IPS DF 4.7 (cell line): ENCODE measurements around the gene CLSTN2.

Source experiments
- DNase-seq: peaks from one replicate; pipeline ENCODE4 v3.0.0-alpha.2; 2013; ENCODE audit warnings: low spot score; ENCODE audit errors: extremely low read depth

Gene CLSTN2

DNA sequence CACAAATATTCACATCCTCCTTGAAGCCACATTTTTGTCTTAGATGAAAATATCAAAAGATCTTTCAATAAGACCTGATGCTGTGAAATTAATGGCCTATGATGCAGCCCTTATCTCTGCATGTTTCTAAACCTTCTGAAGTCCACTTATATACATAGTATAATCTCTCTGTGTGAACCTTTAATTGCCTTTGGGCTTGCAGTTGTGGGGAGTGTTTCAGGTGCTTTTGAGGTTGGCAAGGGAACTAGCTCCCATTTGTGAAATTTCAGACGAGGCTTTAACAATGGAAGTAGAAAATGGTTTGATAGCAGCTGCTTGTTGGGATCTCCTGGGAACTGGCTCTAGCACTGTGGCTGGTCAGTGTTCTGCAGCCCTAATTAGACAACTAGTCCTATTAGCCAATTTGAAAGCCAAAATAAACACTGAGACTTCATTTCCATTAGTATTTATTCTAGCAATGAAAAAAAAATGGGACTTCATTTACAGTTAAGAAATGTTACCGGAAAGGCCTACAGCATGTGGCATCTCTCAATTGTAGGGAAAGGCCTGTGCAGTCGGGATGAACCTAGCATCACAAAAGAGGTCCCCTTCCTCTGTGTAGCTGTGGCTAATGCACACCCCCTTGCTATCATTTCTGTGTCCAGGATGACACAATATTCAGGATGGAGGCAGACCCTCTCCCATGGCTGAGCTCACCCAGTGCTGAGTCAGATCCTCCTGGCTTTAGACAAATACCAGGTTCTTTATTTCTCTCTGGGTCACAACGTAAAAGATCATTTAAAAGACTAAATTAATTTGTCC lies 602.1 kb downstream of the CLSTN2 start:
- no peak for DNase-seq

DNA sequence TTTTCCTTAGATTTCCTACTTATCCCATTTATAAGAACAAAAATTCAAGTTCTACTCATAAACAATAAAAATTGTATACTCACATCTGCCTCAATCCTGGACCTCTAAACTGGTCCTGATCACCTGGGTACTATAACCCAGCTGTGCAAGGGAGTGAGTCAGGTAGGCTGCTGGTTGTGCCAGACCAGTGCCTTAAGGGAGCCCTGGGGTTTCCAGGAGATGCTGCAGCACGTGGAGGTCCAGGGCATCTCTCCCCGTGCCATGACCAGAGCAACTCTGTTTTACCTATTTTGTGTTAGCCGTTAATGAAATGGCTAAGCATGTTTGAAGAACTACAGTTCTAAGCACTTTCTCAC lies 602.7 kb downstream of the CLSTN2 start:
- no peak for DNase-seq

DNA sequence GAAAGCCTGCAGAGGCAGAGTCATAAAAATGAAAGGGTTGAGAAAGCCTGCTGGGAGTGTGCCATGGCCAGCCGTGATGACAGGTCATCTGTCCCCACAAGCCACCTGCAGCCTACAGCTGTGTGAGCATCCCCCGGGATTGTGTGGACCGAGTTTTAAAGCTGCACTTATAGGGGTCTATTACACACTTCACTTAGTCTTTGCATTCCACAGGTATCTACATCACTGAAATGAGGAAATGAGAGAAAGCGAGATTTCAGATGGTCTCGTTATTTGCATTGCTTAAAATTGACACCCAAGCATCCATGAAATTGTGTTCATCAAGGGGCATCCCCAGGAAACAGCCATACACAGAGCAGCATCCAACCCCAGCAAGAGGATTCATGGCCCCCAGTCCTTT lies 605.3 kb downstream of the CLSTN2 start:
- no peak for DNase-seq

DNA sequence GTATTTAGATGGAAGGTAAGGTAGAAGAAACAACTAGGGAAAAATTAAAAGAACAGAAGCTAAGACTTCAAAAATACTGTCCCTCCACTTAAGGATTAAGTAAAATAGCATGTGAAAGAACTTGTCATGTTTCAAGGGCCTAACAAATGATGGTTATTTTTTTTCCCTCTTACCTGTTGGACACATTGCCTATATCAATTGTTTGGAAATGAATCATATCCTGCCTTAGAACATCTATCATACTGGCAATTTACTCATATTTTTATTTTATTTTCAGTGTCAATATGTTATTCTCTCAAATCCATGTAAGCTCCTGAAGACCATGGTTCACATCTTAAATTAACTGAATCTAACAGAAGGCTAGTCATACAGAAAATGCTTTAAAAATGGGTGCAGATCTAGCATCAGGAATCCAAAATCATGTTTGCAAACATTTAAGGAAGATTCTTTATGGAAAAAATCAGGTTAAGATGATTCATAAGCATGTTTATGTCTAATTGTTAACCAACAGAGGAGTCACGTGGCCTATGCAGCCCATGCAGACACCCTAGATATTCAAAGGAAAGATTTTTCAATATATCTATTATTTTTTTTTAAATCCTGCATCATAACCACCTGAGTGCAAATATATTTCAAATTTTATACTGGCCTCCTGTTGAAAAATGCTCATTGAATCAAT lies 607.1 kb downstream of the CLSTN2 start:
- DNase-seq: no peak

DNA sequence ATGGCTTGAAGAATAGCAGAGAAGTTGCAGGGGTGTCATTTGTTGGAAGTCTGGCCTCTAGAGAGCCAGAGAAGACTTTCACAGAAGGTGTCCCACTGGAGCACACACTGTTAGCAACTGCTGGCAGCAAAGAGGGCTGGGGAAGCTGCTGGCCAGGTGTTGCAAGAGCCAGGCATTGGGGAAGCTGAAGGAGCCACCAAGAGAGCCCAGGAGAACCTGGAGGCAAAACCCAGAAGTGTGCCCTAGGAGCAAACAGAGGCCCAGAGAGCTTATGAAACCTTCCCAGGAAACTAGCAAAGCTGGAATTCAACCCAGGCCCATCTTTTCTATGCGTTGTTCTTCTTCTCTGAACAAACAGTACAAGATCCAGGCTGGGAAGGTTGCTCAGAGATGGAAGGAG lies 610.2 kb downstream of the CLSTN2 start:
- no peak for DNase-seq

DNA sequence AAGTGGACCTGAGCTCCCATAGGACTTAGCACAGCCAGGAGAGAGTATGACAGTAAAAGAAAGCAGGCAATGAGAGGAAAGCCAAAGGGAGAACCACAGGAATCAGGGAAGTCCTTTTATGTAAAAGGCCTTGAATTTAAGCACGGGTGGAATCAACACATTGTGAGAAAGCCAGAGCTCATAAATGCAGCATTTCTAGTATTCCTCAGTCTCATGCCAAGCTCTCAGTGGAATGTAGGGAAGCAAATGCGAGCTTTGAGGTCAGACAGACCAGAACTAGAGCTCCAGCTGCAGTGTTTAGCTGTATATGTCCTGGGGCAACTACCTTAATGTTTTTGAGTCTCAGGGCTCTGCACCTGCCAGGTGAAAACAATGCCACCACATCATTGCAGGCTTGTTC lies 610.8 kb downstream of the CLSTN2 start:
- DNase-seq: no peak

DNA sequence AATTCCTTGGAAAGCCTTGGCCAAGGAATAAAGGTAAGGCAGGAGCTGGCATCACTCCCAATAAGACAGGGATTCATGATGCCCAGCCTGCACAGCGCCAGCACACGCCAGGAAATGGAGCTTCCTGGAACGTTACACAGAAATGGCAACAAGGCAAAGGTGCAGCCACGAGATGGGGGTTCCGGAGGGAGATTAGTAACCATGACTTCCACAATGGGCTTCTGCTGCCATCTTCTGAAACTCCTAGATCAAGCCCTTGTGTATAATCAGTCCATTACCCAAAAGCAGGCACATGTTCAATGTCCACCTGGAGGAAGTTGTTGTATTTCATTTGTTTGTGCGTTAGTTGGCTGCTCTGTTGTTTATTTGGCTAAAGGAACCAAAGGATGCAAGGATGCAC lies 611.7 kb downstream of the CLSTN2 start:
- no peak for DNase-seq

DNA sequence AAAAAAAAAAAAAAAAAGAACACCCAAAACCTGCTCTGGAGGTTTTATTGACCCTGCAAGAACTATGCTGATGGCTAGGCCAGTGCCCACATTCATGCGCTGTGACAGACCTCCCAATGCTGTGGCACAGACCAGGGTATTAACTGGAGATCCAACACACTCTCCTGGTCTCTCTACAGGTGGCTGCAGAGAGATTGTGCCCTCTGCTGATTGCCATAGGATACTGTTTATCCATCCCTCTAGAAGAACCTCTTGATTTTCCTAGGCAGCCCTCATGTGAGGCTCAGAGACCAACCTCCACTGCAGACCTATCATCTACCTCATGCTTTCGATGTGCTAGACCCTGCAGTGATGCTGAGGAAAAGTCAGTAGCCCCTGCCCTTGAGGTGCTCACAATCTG lies 617.4 kb downstream of the CLSTN2 start:
- no peak for DNase-seq

DNA sequence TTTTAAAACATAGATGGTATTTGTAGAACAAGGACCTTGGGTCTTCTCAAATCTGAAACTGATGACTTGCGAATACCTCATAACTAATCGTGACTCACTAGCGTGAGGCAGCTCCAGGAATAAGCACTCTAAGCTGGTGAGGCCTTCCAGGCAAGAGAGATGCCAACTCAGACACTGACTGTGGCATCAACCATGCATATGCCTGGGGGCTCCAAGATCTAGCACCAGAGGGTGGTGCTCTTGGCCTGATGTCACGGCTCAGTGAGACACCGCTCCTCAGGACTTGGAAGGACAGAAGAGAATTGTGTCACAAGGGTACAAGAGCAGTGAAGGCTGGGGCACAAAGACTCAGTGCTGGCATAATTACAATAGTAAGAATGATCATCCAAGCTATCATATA lies 617.9 kb downstream of the CLSTN2 start:
- no peak for DNase-seq

DNA sequence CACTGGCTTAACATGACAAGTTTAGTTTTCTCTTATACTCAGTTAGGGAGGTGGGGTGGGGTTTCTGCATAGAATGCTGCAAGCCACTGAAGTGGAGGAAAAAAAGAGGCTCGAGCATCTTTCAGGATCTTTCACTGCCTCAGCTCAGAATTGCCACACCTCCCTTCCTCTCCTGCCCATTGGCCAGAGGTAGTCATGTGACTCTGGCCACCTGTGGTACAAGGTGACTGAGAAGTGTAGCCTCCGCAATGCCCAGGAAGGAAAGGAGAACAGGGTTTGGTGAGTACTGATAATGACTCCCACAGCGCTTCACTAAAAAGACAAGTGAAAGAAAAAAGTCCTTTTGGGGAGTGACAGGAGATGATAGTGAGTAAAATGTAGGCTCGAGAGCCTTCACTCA lies 618.6 kb downstream of the CLSTN2 start:
- no peak for DNase-seq

DNA sequence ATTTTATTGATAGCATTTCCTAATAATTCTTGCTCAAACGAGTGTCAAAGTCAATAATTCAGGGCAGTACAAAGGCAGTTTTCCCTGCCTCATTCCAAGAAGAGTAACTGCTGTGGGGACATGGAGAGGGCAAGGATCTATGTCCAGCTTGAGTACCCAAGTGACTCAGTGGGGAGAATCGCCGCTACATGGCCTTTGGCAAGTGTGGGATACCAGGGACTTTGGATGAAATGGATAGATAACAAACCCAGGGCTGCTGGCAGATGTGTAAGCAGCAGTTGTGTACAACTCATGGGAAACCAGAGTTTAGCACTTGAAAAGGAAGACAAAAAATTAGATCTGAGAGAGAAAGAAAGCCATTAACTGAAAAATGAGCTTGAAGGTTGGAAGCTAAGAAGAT lies 620.7 kb downstream of the CLSTN2 start:
- no peak for DNase-seq

DNA sequence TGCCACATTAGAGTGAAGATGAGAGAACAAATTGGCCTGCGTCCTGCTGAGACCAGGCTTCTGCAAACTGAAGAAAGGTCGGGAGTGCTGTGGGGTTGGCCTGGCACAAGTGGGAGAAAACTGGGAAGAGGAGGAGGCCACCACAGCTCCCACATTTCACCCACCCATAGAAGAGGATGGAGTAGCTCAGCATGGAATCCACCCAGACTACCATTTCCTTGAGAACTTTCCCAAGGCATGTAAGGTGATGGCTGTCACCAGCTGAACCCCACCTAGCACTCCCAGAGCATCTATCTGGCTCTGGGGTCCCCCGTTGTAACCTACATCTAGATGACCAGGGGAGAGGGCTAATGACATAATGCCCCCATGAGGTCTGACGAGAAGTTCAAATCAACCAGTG lies 622.5 kb downstream of the CLSTN2 start:
- no peak for DNase-seq

DNA sequence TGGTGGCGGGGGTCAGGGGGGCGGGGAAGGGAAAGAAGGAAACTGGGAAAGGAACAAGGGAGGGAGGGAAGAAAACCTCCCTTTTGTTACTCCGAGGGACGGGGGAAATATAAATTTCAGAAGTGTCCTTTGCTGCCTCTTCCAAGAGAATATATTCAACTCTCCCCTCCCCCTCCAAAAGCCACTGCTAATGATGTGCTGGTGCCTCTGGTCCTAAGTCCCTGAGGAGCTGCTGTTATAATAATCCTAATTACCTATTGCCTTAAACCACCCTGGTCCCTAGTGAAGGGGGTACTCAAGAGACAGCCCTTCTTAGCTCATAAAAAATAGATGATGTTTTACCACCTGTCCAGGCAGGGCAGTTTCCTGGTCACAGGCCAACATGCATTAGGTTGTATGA lies 624.6 kb downstream of the CLSTN2 start:
- DNase-seq: no peak

DNA sequence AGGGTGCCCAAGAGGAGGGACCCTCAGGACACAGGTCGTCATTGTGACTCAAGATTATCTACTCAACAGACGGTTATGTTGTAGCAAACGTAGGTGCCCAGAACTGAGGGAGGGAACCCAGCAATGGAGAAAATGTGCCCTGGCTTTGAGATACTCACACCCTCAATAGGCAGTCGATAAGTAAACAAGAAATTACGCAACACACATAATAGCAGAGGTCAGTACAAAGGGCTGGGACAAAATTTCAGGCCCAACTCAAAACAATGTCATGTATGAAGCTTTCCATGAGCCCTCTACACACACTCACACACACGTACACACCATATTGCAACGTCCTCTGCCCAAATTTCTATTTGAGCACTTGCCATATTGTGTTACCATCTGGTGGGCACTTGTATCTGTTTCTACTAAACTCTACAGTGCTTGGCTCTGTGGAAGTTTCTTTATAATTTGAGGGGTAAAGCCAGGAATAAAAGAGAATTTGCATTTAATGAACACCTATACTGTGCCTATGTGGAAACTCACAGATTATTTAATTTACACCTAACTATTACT lies 628.3 kb downstream of the CLSTN2 start:
- no peak for DNase-seq

DNA sequence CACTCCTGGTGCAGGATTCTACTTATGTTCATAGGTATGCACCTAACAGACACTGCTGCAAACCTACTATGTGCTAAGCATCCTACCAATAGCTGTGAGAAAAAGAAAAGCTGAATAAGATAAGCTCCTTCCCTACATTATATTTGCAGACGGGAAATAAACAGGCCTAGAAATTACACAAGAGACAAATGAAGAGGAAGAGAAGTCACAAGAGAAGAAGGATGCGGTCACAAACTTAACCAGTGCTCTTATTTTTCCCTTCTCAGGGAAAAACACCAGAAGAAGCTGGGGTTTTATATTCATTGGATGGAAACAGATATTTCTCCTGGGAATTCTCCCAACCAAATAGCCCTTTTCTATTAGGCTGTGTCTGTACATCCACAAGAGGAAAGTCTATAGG lies 633.1 kb downstream of the CLSTN2 start:
- no peak for DNase-seq

DNA sequence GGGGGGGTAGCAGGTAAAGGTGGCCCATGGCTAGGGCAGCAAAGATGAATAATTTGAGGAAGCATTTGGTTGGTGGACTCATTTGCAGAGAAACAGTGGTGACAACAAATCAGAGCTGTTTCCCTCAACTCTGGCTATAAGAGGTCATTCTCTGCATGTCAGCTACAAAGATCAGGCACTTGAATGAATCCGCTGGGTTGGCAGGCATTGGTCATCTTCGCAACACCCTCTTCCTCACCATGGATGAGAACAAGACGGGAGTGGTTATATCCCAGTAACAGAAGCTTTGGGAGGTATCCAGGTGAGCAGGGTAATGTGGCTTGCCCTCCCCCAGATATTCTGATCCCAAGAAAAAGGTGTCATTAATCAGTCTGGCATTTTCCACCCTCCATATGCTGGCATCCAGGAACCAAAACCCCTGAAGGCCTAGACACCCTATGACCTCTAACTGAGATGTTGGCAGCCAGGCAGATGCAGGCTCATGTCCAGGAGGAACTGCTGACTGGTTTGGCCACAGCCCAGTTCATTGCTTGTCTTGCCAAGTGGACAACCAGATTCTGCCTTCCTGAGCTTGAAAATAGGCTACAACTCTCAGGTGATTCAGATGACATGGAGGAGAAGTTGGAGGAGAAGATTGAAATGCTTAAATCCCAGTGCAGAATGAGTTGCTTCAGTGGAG lies 634.0 kb downstream of the CLSTN2 start:
- no peak for DNase-seq

DNA sequence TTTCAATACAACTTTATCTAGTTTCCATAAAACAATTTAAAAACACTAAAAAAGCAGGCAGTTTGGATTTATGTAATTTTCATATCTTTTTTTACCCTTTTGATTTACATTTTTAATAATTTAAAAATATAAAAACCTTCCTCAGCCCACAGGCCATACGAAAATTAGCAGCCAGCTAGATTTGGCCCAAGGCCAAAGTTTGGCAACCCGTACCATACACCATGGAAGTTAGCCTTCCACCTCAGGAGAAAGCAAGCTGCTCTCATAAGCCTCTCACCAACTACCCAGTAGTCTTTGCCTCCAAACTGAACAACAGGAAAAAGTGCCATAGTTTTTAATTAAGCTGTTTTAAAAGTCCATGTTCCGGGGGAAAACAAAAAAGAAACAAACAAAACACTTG lies 635.6 kb downstream of the CLSTN2 start:
- DNase-seq: no peak

DNA sequence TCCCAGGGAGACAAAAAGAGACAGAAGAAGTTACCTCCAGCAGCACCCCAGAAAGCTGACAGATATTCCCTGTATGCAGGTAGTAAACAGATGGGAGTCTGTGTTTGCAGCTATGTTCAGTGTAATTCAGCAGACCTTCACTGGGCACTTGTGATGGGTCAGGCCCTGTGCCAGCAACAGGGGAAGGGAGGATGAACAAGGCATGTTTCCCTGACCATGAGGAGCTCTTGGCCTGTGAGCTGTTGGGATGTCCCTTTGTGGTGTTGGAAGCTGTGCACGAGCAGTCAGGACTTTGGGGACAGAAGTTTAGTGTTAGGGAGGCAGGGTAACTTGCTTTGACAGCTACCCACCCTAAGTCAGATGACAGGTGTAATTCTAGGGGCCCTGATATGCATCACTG lies 636.9 kb downstream of the CLSTN2 start:
- no peak for DNase-seq

DNA sequence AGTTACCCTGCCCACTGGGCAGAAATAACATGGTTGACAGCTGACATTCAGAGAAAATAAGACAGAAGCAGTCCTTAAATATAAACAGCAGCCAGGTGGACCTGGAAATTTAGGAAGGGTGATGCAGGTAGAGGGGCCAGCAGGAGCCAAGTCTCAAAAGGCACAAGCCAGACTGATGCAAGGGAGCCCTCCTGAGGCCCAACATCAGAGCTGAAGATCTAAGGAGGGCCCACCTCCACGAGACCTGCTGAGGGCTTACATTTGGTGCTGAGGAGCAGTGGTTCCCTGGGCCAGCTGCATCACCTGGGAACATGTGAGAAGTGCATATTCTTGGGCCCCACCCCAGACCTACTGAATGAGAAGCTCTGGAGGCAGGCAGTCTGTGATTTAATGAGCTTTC lies 637.3 kb downstream of the CLSTN2 start:
- DNase-seq: no peak

DNA sequence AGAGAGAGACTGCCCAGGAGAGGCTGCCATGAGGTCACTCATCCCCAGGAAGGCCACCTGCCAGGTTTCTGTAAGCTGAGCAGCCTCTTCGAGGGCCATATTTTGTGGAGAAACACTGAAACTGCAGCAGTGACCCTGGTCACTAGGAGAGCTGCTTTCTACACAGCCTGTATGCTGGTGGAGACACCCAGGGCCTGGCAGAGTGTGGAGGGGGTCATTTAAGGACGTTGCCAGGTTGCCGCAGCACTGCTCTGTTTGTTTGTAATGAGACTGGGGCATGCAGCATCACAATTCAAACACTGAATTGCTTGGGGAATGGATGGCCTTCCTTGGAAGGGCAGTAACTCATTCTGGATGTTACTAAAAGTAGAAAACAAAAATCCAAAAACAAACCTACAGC lies 638.0 kb downstream of the CLSTN2 start:
- no peak for DNase-seq

DNA sequence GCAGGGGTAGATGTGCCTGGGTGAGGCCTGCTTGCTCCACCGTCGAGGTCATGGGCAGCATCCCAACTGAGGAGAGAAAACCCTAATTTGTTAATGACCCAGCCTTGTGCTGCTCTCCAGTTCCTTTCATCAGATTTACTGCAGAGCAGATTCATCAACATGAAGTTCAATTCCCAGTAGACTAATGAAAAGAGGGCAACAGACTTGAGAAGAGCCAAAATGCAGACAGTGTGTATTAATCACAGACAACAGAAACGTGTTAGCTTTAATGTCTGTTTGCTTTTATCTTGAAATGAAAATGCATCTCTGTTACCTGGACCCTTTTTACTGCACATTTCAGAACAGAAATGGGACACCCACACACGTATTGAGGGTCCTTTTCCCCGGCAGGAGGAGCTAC lies 639.4 kb downstream of the CLSTN2 start:
- no peak for DNase-seq

DNA sequence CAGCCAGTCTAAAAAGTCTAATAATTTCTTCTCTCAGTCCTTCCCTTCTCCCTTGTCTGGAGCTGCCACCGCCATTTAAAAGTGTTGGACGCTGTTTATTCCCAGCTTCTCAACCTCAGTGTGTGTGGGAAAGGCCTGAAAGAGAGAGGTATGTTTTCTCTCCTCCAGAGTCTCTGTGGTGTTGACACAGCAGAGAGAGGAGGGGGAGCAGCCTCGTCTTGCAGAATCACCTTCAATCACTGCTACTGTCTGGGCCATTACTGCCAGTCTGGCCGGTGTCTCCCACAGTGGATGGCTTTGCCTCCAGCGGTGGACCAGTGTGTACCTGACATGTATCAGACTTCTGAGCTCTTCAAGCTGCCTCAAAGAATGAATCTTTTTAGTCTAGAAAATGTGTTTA lies 641.5 kb downstream of the CLSTN2 start:
- DNase-seq: no peak
